PC-9 (cell line): Measurements from ENCODE around the gene PRR15.

Experiments
- EZH2 ChIP-seq: fragments of 200-600 bp; sonication (generic); IDR thresholded peaks from 2 replicates; pipeline ENCODE4 v1.8.0; 2017; ENCODE audit warnings: antibody characterized with exemption, low read depth
- TF ChIP-seq, protein P1 (sequence below): fragments of 200-600 bp; sonication (generic); conservative IDR thresholded peaks from 2 replicates; pipeline ENCODE4 v1.6.1; 2017; ENCODE audit warnings: mixed run types, antibody characterized with exemption, mild to moderate bottlenecking, moderate library complexity

DNA sequence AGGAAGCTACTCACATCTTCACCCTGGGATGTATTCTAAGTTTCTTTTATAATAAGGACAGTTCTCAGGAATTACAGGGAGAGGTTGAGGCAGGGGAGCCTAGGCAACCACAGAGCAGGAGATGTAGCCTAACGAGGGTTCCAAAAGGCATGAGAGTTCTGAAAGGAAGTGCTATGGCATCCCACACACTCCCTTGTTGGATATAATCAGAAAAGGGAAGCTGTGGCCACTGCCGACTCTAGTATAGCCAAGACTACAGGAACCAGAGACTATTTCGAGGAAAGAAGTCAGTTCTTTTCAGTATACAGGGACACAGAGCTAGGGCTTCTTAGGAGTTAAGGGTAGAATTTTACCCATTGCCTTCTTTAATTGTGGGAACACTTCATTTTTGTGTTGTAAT lies 11.0 kb downstream of the PRR15 start:
- TF ChIP-seq, protein P1, sequence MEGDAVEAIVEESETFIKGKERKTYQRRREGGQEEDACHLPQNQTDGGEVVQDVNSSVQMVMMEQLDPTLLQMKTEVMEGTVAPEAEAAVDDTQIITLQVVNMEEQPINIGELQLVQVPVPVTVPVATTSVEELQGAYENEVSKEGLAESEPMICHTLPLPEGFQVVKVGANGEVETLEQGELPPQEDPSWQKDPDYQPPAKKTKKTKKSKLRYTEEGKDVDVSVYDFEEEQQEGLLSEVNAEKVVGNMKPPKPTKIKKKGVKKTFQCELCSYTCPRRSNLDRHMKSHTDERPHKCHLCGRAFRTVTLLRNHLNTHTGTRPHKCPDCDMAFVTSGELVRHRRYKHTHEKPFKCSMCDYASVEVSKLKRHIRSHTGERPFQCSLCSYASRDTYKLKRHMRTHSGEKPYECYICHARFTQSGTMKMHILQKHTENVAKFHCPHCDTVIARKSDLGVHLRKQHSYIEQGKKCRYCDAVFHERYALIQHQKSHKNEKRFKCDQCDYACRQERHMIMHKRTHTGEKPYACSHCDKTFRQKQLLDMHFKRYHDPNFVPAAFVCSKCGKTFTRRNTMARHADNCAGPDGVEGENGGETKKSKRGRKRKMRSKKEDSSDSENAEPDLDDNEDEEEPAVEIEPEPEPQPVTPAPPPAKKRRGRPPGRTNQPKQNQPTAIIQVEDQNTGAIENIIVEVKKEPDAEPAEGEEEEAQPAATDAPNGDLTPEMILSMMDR: no peak
- TF ChIP-seq EZH2: no peak
